Nephron (organoid): Measurements from ENCODE around the gene DPF3.
A peak's percentile ranks its signal among the peaks of the same experiment; 100 is the strongest.

Experiments used
- H3K27ac Mint-ChIP-seq, 3 experiments: 2 replicates each; pipeline ENCODE4 v1.8.0; 2020; ENCODE audit warnings: mixed read lengths in 3 of 3, mild to moderate bottlenecking in 2 of 3, moderate library complexity in 1 of 3
- H3K27me3 Mint-ChIP-seq: 2 replicates; pipeline ENCODE4 v1.8.0; 2021; ENCODE audit warnings: low read depth, mild to moderate bottlenecking, moderate library complexity, mixed read lengths
- H3K36me3 Mint-ChIP-seq: 2 replicates; pipeline ENCODE4 v1.8.0; 2020; ENCODE audit warnings: low read depth, mixed read lengths
- H3K4me1 Mint-ChIP-seq: 2 replicates; pipeline ENCODE4 v1.8.0; 2020; ENCODE audit warnings: mixed read lengths
- H3K4me3 Mint-ChIP-seq, 3 experiments: 2 replicates each; pipeline ENCODE4 v1.8.0; 2020; ENCODE audit warnings: mild to moderate bottlenecking in 3 of 3, mixed read lengths in 3 of 3, moderate library complexity in 2 of 3
- H3K9me3 Mint-ChIP-seq: 2 replicates; pipeline ENCODE4 v1.8.0; 2020; ENCODE audit warnings: mixed read lengths
- TF ChIP-seq, protein P1 (sequence below), 3 experiments: fragments of 200-600 bp; sonication (generic); IDR thresholded peaks; one replicate each; pipeline ENCODE4 v1.5.0; 2021; ENCODE audit warnings: antibody characterized with exemption in 3 of 3; ENCODE audit not compliant: unreplicated experiment in 3 of 3

The DPF3 gene

DNA sequence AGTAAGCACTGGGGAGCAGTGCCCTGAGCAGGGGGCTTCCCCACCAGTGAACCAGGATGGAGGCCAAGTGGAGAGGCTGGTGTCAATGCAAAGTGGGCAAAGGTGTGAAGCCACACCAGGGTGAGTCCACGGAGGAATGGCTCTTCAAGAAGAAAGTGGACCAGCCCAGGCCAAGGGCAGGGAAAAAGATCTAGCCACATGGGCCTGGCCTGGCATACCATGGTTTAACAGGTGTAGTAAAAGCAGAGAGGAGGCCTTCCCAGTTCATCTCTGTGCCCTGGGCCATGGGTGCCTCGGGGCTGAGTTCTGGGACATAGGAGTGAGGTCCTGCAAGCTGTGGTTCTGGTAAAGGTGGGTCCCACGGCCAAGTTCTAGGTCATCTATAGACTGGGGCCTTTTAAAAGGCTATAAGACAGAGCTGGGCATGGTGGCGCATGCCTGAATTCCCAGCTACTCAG is 153.4 kb downstream of the DPF3 start:
- H3K27me3 Mint-ChIP-seq = peaks cover 17% of the 10 kb centered on the region
- no peaks in the 10 kb centered on the region for H3K9me3 Mint-ChIP-seq
- peaks cover 3% of the 10 kb centered on the region for H3K36me3 Mint-ChIP-seq
- peaks cover 70% of the 10 kb centered on the region for H3K4me1 Mint-ChIP-seq
- TF ChIP-seq, protein P1, sequence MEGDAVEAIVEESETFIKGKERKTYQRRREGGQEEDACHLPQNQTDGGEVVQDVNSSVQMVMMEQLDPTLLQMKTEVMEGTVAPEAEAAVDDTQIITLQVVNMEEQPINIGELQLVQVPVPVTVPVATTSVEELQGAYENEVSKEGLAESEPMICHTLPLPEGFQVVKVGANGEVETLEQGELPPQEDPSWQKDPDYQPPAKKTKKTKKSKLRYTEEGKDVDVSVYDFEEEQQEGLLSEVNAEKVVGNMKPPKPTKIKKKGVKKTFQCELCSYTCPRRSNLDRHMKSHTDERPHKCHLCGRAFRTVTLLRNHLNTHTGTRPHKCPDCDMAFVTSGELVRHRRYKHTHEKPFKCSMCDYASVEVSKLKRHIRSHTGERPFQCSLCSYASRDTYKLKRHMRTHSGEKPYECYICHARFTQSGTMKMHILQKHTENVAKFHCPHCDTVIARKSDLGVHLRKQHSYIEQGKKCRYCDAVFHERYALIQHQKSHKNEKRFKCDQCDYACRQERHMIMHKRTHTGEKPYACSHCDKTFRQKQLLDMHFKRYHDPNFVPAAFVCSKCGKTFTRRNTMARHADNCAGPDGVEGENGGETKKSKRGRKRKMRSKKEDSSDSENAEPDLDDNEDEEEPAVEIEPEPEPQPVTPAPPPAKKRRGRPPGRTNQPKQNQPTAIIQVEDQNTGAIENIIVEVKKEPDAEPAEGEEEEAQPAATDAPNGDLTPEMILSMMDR (IDR thresholded peaks at IDR 0.05; ENCODE audit: unreplicated experiment in 3 of 3) = no peak
- H3K4me3 Mint-ChIP-seq = no peak overlapping the region
- no peak overlapping the region for H3K27ac Mint-ChIP-seq

- no peaks in the 10 kb centered on the region for H3K9me3 Mint-ChIP-seq
- H3K36me3 Mint-ChIP-seq = peaks cover 3% of the 10 kb centered on the region
- TF ChIP-seq, protein P1 (IDR thresholded peaks at IDR 0.05; ENCODE audit: unreplicated experiment in 3 of 3) = no peak
- peak overlapping the region in 1 of 3 experiments; percentile 10 for H3K27ac Mint-ChIP-seq
- peaks cover 18% of the 10 kb centered on the region for H3K27me3 Mint-ChIP-seq
- no peak overlapping the region for H3K4me3 Mint-ChIP-seq
- H3K4me1 Mint-ChIP-seq = peaks cover 76% of the 10 kb centered on the region
Measured at GRCh38 chr14:72739446-72740405, 154.2 kb downstream of the DPF3 start.

- no peak overlapping the region for H3K4me3 Mint-ChIP-seq
- H3K9me3 Mint-ChIP-seq = no peaks in the 10 kb centered on the region
- peak overlapping the region in 2 of 3 experiments; percentile 45 to 66 for H3K27ac Mint-ChIP-seq
- H3K27me3 Mint-ChIP-seq = peaks cover 25% of the 10 kb centered on the region
- H3K4me1 Mint-ChIP-seq = peaks cover 75% of the 10 kb centered on the region
- H3K36me3 Mint-ChIP-seq = peaks cover 3% of the 10 kb centered on the region
- TF ChIP-seq, protein P1 (IDR thresholded peaks at IDR 0.05; ENCODE audit: unreplicated experiment in 3 of 3) = no peak
Measured at GRCh38 chr14:72738161-72738611, 155.7 kb downstream of the DPF3 start.

DNA sequence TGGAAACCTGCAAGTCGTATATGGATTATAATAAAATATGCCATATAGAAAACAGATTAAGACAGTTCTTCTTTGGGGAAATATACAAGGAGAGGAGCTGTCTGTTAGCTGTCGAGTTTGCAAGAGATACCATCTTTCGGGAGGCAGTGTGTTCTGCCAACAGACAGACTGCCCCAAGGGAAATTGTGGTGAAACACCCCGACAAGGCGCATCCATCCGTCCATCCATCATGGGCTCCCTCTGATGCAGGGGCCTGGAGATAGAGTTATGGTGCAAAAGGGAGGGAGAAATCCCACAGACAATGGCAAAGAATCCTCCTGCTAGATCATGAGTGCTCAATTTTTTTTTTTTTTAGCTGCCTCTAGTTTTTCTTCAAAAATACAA is 156.3 kb downstream of the DPF3 start:
- Mint-ChIP-seq H3K9me3 (no peaks in the 10 kb centered on the region), H3K27me3 (peaks cover 30% of the 10 kb centered on the region), H3K4me1 (peaks cover 69% of the 10 kb centered on the region), H3K4me3 (peak overlapping the region in 2 of 3 experiments; percentile 4 to 42), H3K36me3 (peaks cover 3% of the 10 kb centered on the region), H3K27ac (peak overlapping the region; percentile 45 to 85 (median 66))
- TF ChIP-seq, protein P1 (IDR thresholded peaks at IDR 0.05; ENCODE audit: unreplicated experiment in 3 of 3) = no peak

- Mint-ChIP-seq H3K27me3 (peaks cover 26% of the 10 kb centered on the region), H3K4me3 (peak overlapping the region; percentile 22 to 63 (median 29))
Measured at GRCh38 chr14:72736786-72737559, 156.9 kb downstream of the DPF3 start.

More at GRCh38 chr14:72736786-72737559, 156.9 kb downstream of the DPF3 start:
- peaks cover 63% of the 10 kb centered on the region for H3K4me1 Mint-ChIP-seq
- H3K9me3 Mint-ChIP-seq = no peaks in the 10 kb centered on the region
- peak overlapping the region; percentile 66 to 89 (median 85) for H3K27ac Mint-ChIP-seq
- TF ChIP-seq, protein P1 (IDR thresholded peaks at IDR 0.05; ENCODE audit: unreplicated experiment in 3 of 3) = no peak
- no peaks in the 10 kb centered on the region for H3K36me3 Mint-ChIP-seq
